Measurements from ENCODE around the gene IPO4.
"Not testable (repeated sequence)": the region's sequence is repeated elsewhere in the genome, so short reads cannot be mapped to it uniquely, and the experiment has no call there.

Gene IPO4

GRCh38 chr14:24224618-24225071, 36.0 kb upstream of the IPO4 start:
- TF ChIP-seq CTCF (IDR thresholded peaks at IDR 0.05; ENCODE audit: poor library complexity, severe bottlenecking), result no peak
- H3K4me1 ChIP-seq (ENCODE audit: insufficient read depth, poor library complexity, severe bottlenecking), result peaks cover 39% of the 10 kb centered on the region
- H3K27ac ChIP-seq (ENCODE audit: poor library complexity, severe bottlenecking), result peak overlapping the region; percentile 87
- H3K36me3 ChIP-seq (ENCODE audit: low read depth), result peaks cover 71% of the 10 kb centered on the region
- no peak for DNase-seq (ENCODE audit: low spot score)
- ATAC-seq (ENCODE audit: low read depth), result peak; percentile 98
- no peaks in the 10 kb centered on the region for H3K9me3 ChIP-seq (ENCODE audit: severe bottlenecking)
- no peak overlapping the region for H3K4me3 ChIP-seq (ENCODE audit: severe bottlenecking)
- H3K27me3 ChIP-seq (ENCODE audit: insufficient read depth, poor library complexity, severe bottlenecking), result no peaks in the 10 kb centered on the region

- not testable (repeated sequence) for ATAC-seq (ENCODE audit: low read depth)
These were observed 34.4 kb upstream of the IPO4 start for GRCh38 chr14:24222987-24223386.

GRCh38 chr14:24219521-24219920, 30.9 kb upstream of the IPO4 start:
- Histone ChIP-seq H3K4me1 (ENCODE audit: insufficient read depth, poor library complexity, severe bottlenecking) (peaks cover 14% of the 10 kb centered on the region), H3K27ac (ENCODE audit: poor library complexity, severe bottlenecking) (no peak overlapping the region), H3K27me3 (ENCODE audit: insufficient read depth, poor library complexity, severe bottlenecking) (no peaks in the 10 kb centered on the region), H3K36me3 (ENCODE audit: low read depth) (peaks cover 56% of the 10 kb centered on the region), H3K9me3 (ENCODE audit: severe bottlenecking) (no peaks in the 10 kb centered on the region), H3K4me3 (ENCODE audit: severe bottlenecking) (no peak overlapping the region)
- DNase-seq (ENCODE audit: low spot score) (no peak), ATAC-seq (ENCODE audit: low read depth) (no peak)
- no peak for TF ChIP-seq CTCF (IDR thresholded peaks at IDR 0.05; ENCODE audit: poor library complexity, severe bottlenecking)

More at GRCh38 chr14:24222987-24223386, 34.4 kb upstream of the IPO4 start:
- Histone ChIP-seq H3K4me1 (ENCODE audit: insufficient read depth, poor library complexity, severe bottlenecking) (peaks cover 35% of the 10 kb centered on the region), H3K36me3 (ENCODE audit: low read depth) (peaks cover 69% of the 10 kb centered on the region), H3K27ac (ENCODE audit: poor library complexity, severe bottlenecking) (peak overlapping the region; percentile 87)
- H3K9me3 ChIP-seq (ENCODE audit: severe bottlenecking); H3K4me3 ChIP-seq (ENCODE audit: severe bottlenecking); DNase-seq (ENCODE audit: low spot score); H3K27me3 ChIP-seq (ENCODE audit: insufficient read depth, poor library complexity, severe bottlenecking): not testable (repeated sequence)

GRCh38 chr14:24219080-24219479, 30.5 kb upstream of the IPO4 start:
- no peak overlapping the region for H3K27ac ChIP-seq (ENCODE audit: poor library complexity, severe bottlenecking)
- no peaks in the 10 kb centered on the region for H3K27me3 ChIP-seq (ENCODE audit: insufficient read depth, poor library complexity, severe bottlenecking)
- H3K36me3 ChIP-seq (ENCODE audit: low read depth), result peaks cover 57% of the 10 kb centered on the region
- TF ChIP-seq CTCF (IDR thresholded peaks at IDR 0.05; ENCODE audit: poor library complexity, severe bottlenecking), result no peak
- DNase-seq (ENCODE audit: low spot score) (no peak), ATAC-seq (ENCODE audit: low read depth) (no peak)
- peaks cover 11% of the 10 kb centered on the region for H3K4me1 ChIP-seq (ENCODE audit: insufficient read depth, poor library complexity, severe bottlenecking)
- H3K4me3 ChIP-seq (ENCODE audit: severe bottlenecking), result no peak overlapping the region
- no peaks in the 10 kb centered on the region for H3K9me3 ChIP-seq (ENCODE audit: severe bottlenecking)

GRCh38 chr14:24216876-24217275, 28.3 kb upstream of the IPO4 start:
- H3K4me1 ChIP-seq (ENCODE audit: insufficient read depth, poor library complexity, severe bottlenecking), result peaks cover 13% of the 10 kb centered on the region
- H3K4me3 ChIP-seq (ENCODE audit: severe bottlenecking); ATAC-seq (ENCODE audit: low read depth); DNase-seq (ENCODE audit: low spot score); H3K9me3 ChIP-seq (ENCODE audit: severe bottlenecking); H3K27me3 ChIP-seq (ENCODE audit: insufficient read depth, poor library complexity, severe bottlenecking): not testable (repeated sequence)
- peaks cover 52% of the 10 kb centered on the region for H3K36me3 ChIP-seq (ENCODE audit: low read depth)
- H3K27ac ChIP-seq (ENCODE audit: poor library complexity, severe bottlenecking), result peak overlapping the region; percentile 82

- peak overlapping the region; percentile 82 for H3K27ac ChIP-seq (ENCODE audit: poor library complexity, severe bottlenecking)
- TF ChIP-seq CTCF (IDR thresholded peaks at IDR 0.05; ENCODE audit: poor library complexity, severe bottlenecking), result no peak
- ATAC-seq (ENCODE audit: low read depth) (no peak), DNase-seq (ENCODE audit: low spot score) (no peak)
- peaks cover 53% of the 10 kb centered on the region for H3K36me3 ChIP-seq (ENCODE audit: low read depth)
- peaks cover 13% of the 10 kb centered on the region for H3K4me1 ChIP-seq (ENCODE audit: insufficient read depth, poor library complexity, severe bottlenecking)
- H3K27me3 ChIP-seq (ENCODE audit: insufficient read depth, poor library complexity, severe bottlenecking), result no peaks in the 10 kb centered on the region
- H3K9me3 ChIP-seq (ENCODE audit: severe bottlenecking), result no peaks in the 10 kb centered on the region
- peak overlapping the region; percentile 54 for H3K4me3 ChIP-seq (ENCODE audit: severe bottlenecking)
These were observed 27.7 kb upstream of the IPO4 start for GRCh38 chr14:24216345-24216699.

All from RWPE2 (cell line).